SK-N-SH treated with all-trans-retinoic acid at 6 μM for 48 hours (cell line): ENCODE measurements around the gene SMPD3.

Experiments used
- ATAC-seq: fragments of 200-7000 bp; cut with Tn5 transposase; 3 replicates; pipeline ENCODE4 v1.9.1; 2020; ENCODE audit warnings: mild to moderate bottlenecking, moderate library complexity
- ARNTL ChIP-seq: fragments of 450-650 bp; formaldehyde crosslinking; IDR thresholded peaks from 2 replicates; pipeline ENCODE4 v1.5.0; 2020; ENCODE audit warnings: low read depth, mild to moderate bottlenecking, moderate library complexity, borderline replicate concordance
- BACH2 ChIP-seq: fragments of 250-450 bp; sonication (Bioruptor Pico); IDR thresholded peaks from 2 replicates; pipeline ENCODE4 v1.9.0; 2021; ENCODE audit warnings: mild to moderate bottlenecking, borderline replicate concordance
- CSDC2 ChIP-seq: fragments of 250-450 bp; sonication (Bioruptor Pico); IDR thresholded peaks from 2 replicates; pipeline ENCODE4 v1.5.0; 2020; ENCODE audit warnings: mild to moderate bottlenecking, moderate library complexity
- ESRRG ChIP-seq: fragments of 250-450 bp; sonication (Bioruptor Pico); IDR thresholded peaks from 2 replicates; pipeline ENCODE4 v1.6.1; 2021; ENCODE audit warnings: mild to moderate bottlenecking
- ISL1 ChIP-seq: fragments of 250-450 bp; sonication (Bioruptor Pico); IDR thresholded peaks from 2 replicates; pipeline ENCODE4 v2.1.2; 2022; ENCODE audit warnings: mild to moderate bottlenecking, moderate library complexity
- OSR1 ChIP-seq: fragments of 250-450 bp; sonication (Bioruptor Pico); IDR thresholded peaks from 2 replicates; pipeline ENCODE4 v1.8.0; 2022; ENCODE audit warnings: moderate library complexity, mild to moderate bottlenecking, inconsistent platforms
- PPARA ChIP-seq: fragments of 250-450 bp; sonication (Bioruptor Pico); IDR thresholded peaks from 2 replicates; pipeline ENCODE4 v1.5.0; 2020; ENCODE audit warnings: mild to moderate bottlenecking, borderline replicate concordance
- RARB ChIP-seq: fragments of 250-450 bp; sonication (Bioruptor Pico); IDR thresholded peaks from 2 replicates; pipeline ENCODE4 v1.8.0; 2021; ENCODE audit warnings: mild to moderate bottlenecking, moderate library complexity
- SNAI2 ChIP-seq: fragments of 250-450 bp; sonication (Bioruptor Pico); IDR thresholded peaks from 2 replicates; pipeline ENCODE4 v1.5.0; 2020; ENCODE audit warnings: mild to moderate bottlenecking, moderate library complexity
- TCF4 ChIP-seq: fragments of 250-450 bp; sonication (Bioruptor Pico); IDR thresholded peaks from 2 replicates; pipeline ENCODE4 v1.8.0; 2021; ENCODE audit warnings: mild to moderate bottlenecking, moderate library complexity, borderline replicate concordance
- ZC3H10 ChIP-seq: fragments of 250-450 bp; sonication (Bioruptor Pico); IDR thresholded peaks from 2 replicates; pipeline ENCODE4 v1.5.1; 2021; ENCODE audit warnings: mild to moderate bottlenecking, moderate library complexity
- ZFP3 ChIP-seq: fragments of 250-450 bp; sonication (Bioruptor Pico); IDR thresholded peaks from 2 replicates; pipeline ENCODE4 v1.5.0; 2020; ENCODE audit warnings: mild to moderate bottlenecking, moderate library complexity
- ZNF565 ChIP-seq: fragments of 450-650 bp; formaldehyde crosslinking; conservative IDR thresholded peaks from 2 replicates; pipeline ENCODE4 v1.5.0; 2020; ENCODE audit warnings: low read depth, mild to moderate bottlenecking, moderate library complexity
- ZNF8 ChIP-seq: fragments of 450-650 bp; formaldehyde crosslinking; IDR thresholded peaks from 2 replicates; pipeline ENCODE4 v1.5.0; 2020; ENCODE audit warnings: mild to moderate bottlenecking, moderate library complexity
- TF ChIP-seq, protein P1 (sequence below): fragments of 250-450 bp; sonication (Bioruptor Pico); IDR thresholded peaks from 2 replicates; pipeline ENCODE4 v1.5.1; 2020; ENCODE audit warnings: low read depth, mild to moderate bottlenecking, moderate library complexity
- TF ChIP-seq, protein P2 (sequence below): fragments of 250-450 bp; sonication (Bioruptor Pico); IDR thresholded peaks from 2 replicates; pipeline ENCODE4 v1.8.0; 2020; ENCODE audit warnings: mild to moderate bottlenecking, moderate library complexity, borderline replicate concordance
- TF ChIP-seq, protein P3 (sequence below): fragments of 250-450 bp; sonication (Bioruptor Pico); IDR thresholded peaks from 2 replicates; pipeline ENCODE4 v1.5.0; 2020; ENCODE audit warnings: mild to moderate bottlenecking, moderate library complexity
- TF ChIP-seq, protein P4 (sequence below): fragments of 250-450 bp; sonication (Bioruptor Pico); IDR thresholded peaks from 2 replicates; pipeline ENCODE4 v1.5.1; 2021; ENCODE audit warnings: mild to moderate bottlenecking, moderate library complexity
- TF ChIP-seq, protein P5 (sequence below): fragments of 250-450 bp; sonication (Bioruptor Pico); IDR thresholded peaks from 2 replicates; pipeline ENCODE4 v1.8.0; 2021; ENCODE audit warnings: low read depth, mild to moderate bottlenecking, moderate library complexity, borderline replicate concordance

SMPD3 gene

DNA sequence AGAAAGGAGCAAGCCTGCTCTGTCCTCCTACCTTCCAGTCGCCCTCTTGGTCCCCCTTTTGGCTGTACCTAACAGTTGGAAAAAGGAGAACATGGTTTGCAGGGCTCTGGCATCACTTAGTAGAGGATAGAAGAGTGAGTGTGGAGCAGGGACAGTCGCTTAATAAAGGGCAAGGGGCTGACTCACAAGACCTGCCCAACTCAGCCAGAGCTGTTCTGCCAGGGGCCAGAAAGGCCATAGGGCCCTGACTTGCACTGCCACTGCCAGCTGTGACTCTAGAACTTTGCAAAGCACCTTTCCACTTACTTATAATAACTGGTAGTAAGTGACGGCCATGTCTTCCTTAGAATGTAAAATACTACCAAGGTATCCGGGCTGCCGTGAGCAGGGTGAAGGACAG, 124.0 kb downstream of the SMPD3 start:
- ATAC-seq, result no peak
- no peak for TF ChIP-seq ISL1
- TF ChIP-seq ZNF565, result no peak
- TF ChIP-seq ZC3H10, result no peak
- TF ChIP-seq BACH2 (CRISPR knock-in tag), result no peak
- no peak for TF ChIP-seq TCF4 (CRISPR knock-in tag)
- TF ChIP-seq, protein P1, sequence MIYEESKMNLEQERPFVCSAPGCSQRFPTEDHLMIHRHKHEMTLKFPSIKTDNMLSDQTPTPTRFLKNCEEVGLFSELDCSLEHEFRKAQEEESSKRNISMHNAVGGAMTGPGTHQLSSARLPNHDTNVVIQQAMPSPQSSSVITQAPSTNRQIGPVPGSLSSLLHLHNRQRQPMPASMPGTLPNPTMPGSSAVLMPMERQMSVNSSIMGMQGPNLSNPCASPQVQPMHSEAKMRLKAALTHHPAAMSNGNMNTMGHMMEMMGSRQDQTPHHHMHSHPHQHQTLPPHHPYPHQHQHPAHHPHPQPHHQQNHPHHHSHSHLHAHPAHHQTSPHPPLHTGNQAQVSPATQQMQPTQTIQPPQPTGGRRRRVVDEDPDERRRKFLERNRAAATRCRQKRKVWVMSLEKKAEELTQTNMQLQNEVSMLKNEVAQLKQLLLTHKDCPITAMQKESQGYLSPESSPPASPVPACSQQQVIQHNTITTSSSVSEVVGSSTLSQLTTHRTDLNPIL (CRISPR knock-in tag), result no peak
- TF ChIP-seq, protein P2, sequence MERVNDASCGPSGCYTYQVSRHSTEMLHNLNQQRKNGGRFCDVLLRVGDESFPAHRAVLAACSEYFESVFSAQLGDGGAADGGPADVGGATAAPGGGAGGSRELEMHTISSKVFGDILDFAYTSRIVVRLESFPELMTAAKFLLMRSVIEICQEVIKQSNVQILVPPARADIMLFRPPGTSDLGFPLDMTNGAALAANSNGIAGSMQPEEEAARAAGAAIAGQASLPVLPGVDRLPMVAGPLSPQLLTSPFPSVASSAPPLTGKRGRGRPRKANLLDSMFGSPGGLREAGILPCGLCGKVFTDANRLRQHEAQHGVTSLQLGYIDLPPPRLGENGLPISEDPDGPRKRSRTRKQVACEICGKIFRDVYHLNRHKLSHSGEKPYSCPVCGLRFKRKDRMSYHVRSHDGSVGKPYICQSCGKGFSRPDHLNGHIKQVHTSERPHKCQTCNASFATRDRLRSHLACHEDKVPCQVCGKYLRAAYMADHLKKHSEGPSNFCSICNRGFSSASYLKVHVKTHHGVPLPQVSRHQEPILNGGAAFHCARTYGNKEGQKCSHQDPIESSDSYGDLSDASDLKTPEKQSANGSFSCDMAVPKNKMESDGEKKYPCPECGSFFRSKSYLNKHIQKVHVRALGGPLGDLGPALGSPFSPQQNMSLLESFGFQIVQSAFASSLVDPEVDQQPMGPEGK, result no peak
- TF ChIP-seq ESRRG (CRISPR knock-in tag), result no peak
- TF ChIP-seq, protein P3, sequence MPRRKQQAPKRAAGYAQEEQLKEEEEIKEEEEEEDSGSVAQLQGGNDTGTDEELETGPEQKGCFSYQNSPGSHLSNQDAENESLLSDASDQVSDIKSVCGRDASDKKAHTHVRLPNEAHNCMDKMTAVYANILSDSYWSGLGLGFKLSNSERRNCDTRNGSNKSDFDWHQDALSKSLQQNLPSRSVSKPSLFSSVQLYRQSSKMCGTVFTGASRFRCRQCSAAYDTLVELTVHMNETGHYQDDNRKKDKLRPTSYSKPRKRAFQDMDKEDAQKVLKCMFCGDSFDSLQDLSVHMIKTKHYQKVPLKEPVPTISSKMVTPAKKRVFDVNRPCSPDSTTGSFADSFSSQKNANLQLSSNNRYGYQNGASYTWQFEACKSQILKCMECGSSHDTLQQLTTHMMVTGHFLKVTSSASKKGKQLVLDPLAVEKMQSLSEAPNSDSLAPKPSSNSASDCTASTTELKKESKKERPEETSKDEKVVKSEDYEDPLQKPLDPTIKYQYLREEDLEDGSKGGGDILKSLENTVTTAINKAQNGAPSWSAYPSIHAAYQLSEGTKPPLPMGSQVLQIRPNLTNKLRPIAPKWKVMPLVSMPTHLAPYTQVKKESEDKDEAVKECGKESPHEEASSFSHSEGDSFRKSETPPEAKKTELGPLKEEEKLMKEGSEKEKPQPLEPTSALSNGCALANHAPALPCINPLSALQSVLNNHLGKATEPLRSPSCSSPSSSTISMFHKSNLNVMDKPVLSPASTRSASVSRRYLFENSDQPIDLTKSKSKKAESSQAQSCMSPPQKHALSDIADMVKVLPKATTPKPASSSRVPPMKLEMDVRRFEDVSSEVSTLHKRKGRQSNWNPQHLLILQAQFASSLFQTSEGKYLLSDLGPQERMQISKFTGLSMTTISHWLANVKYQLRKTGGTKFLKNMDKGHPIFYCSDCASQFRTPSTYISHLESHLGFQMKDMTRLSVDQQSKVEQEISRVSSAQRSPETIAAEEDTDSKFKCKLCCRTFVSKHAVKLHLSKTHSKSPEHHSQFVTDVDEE (CRISPR knock-in tag), result no peak
- no peak for TF ChIP-seq OSR1 (CRISPR knock-in tag)
- TF ChIP-seq RARB (CRISPR knock-in tag), result no peak
- TF ChIP-seq, protein P4, sequence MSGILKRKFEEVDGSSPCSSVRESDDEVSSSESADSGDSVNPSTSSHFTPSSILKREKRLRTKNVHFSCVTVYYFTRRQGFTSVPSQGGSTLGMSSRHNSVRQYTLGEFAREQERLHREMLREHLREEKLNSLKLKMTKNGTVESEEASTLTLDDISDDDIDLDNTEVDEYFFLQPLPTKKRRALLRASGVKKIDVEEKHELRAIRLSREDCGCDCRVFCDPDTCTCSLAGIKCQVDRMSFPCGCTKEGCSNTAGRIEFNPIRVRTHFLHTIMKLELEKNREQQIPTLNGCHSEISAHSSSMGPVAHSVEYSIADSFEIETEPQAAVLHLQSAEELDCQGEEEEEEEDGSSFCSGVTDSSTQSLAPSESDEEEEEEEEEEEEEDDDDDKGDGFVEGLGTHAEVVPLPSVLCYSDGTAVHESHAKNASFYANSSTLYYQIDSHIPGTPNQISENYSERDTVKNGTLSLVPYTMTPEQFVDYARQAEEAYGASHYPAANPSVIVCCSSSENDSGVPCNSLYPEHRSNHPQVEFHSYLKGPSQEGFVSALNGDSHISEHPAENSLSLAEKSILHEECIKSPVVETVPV, result no peak
- TF ChIP-seq PPARA (CRISPR knock-in tag), result no peak
- TF ChIP-seq ZFP3 (CRISPR knock-in tag), result no peak
- no peak for TF ChIP-seq SNAI2 (CRISPR knock-in tag)
- TF ChIP-seq, protein P5, sequence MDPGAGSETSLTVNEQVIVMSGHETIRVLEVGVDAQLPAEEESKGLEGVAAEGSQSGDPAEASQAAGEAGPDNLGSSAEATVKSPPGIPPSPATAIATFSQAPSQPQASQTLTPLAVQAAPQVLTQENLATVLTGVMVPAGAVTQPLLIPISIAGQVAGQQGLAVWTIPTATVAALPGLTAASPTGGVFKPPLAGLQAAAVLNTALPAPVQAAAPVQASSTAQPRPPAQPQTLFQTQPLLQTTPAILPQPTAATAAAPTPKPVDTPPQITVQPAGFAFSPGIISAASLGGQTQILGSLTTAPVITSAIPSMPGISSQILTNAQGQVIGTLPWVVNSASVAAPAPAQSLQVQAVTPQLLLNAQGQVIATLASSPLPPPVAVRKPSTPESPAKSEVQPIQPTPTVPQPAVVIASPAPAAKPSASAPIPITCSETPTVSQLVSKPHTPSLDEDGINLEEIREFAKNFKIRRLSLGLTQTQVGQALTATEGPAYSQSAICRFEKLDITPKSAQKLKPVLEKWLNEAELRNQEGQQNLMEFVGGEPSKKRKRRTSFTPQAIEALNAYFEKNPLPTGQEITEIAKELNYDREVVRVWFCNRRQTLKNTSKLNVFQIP, result no peak
- TF ChIP-seq, all 23 proteins: peak for 0

DNA sequence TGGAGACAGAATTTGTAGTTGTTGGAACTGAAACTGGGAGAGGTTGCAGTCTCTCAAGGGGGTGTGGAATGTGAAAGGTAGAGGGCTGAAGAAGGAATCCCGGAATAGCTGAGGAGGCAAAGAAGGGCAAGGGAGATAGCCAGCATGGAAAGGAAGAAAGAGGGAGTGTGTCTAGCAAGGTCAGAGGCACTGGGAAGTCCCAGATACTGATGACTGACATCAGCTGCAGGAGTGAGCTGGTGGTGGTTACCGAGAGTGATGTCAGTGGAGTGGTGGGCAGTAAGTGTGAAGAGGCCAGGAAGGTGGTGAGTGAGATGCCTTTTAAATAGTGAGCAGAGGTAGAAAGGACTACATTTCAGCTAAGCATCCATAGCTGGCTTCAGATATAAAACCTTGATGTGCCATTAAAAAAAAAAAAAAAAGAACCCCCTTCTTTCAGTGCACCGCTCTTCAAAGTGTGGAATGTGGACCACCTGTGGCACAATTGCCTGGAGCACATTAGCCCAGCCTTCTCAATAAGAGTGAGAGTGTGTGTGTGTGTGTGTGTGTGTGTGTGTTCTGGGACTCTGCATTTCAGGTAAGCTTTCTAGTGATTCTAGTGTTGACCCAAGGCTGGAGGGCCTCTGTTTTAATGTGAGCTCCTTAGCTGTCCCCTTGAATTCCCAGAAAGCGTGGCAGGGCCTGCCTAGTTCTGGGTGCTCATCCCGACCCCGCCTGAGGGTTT, 129.0 kb downstream of the SMPD3 start:
- ATAC-seq, result no peak
- no peak for TF ChIP-seq ZC3H10
- no peak for TF ChIP-seq OSR1 (CRISPR knock-in tag)
- TF ChIP-seq CSDC2 (CRISPR knock-in tag), result no peak
- no peak for TF ChIP-seq ISL1
- TF ChIP-seq RARB (CRISPR knock-in tag), result no peak
- TF ChIP-seq, protein P1 (CRISPR knock-in tag), result no peak

DNA sequence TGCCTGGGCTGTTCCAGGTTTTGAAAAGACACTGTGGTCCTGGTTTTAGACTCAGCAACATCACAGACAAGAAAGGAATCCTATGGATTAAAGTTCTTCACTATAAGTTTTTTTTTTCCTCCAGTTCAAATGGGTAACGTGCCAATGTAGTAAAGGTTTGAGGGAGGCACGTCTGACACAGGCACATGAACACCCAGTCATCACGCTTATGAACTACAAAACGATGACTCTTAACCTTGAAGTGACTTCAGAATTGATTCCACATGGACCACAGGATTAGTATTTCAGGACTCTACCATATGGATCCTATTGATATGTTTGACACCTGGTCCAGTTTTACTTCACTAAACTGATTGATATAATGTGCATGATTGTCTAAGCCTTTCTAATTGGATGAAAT, 135.2 kb downstream of the SMPD3 start:
- TF ChIP-seq ARNTL, result no peak
- TF ChIP-seq ZNF8 (CRISPR knock-in tag), result no peak
- no peak for TF ChIP-seq OSR1 (CRISPR knock-in tag)
- TF ChIP-seq BACH2 (CRISPR knock-in tag), result no peak
- TF ChIP-seq, protein P5, result no peak
- no peak for ATAC-seq
